NCI-H345 treated with DMSO at 0.1 percent for 48 hours (cell line): ENCODE results near the gene PI4KA.
"Not testable (repeated sequence)": the region's sequence is repeated elsewhere in the genome, so short reads cannot be mapped to it uniquely, and the experiment has no call there.

ENCODE experiments used
- DNase-seq: peaks from one replicate; lab custom pipeline; 2025; ENCODE audit not compliant: unreplicated experiment; lab: John Stamatoyannopoulos, UW

The PI4KA gene

DNA sequence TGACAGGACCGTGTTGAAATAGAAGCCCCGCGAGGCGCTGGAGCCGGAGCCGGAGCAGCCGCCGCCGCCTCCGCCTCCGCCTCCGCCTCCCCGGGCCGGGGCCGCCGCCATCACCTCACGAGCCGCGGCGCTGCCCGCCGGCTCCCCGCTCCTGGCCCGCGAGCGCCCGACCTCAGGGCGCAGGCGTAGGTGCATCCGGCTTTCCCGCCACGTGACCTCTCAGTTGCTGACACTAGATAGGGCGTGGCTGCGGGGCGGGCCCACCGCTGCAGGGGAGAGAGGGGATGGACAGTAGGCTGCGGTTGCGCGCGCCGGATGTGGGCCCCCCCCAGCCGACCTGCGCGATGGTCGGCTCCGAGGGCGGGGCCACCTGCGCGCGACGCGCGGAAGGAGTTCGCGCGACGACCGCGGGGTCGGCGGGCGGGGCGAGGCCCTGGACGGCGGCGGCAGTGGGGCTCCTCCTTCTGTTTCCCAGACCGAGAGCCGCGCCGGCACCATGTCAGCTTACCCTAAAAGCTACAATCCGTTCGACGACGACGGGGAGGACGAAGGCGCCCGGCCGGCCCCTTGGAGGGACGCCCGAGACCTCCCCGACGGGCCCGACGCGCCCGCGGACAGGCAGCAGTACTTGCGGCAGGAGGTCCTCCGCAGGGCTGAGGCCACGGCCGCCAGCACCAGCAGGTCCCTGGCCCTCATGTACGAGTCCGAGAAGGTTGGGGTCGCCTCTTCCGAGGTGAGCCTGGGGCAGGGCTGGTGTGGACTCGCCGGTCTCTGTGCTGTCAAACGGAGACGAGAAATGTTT is at the start of gene PI4KA, which contains the start of gene SNAP29:
Gene PI4KA, minus strand, starts transcription at position 197 of the 802 bp plus-strand sequence. Its CDS starts 86 bp downstream, at position 111.
Gene SNAP29, plus strand, starts transcription at position 393 of the 802 bp plus-strand sequence. Its CDS starts 104 bp downstream, at position 497.
- DNase-seq, result peak; percentile 72

- DNase-seq, result no peak
Observed at GRCh38 chr22:20906387-20906767, 47.8 kb upstream of the PI4KA start.

DNA sequence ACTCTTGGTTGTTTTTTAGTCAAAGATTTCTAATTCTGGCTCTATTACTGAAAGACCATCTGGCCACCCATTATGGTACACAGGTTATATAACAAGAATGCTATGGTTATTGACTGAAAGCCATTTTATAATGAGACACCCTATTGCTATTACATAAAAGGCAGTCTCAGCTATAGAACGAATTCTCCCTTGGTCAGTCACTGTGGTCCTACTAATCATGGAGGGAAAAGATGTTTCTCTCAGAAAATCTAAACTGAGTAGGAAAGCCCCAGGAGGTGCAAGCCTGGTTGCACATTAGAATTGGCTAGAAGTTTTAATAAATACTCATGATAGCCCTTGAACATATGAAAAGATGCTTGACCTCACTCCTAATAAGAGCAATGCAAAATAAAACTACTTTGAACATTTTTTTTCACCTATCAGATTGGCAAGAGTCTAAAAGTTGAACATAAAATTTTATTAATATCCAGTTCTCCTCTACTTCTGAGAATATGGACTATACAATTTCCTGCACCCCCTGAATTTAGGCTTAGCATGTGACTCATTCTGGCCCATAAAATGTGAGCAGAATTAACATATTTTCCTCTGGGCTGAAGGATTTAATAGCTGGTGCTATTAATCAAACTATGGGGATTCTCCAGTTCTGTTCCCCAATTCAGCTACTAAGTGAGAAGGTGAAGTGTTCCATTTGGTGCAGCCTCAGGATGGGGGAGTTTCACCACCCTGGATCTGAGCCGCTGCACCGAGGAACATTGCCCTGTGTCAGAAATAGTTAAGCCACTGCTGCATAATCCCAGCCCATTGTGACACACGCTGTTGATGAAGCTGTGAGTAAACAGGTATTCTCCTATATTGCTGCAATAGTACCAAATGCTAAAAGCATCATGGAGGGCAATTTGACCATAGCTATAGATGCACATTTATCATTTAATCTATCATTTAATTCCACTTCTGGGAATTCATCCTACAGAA is 47.1 kb upstream of the PI4KA start:
- DNase-seq, result no peak

- no peak for DNase-seq
Observed at GRCh38 chr22:20904980-20905355, 46.4 kb upstream of the PI4KA start.

GRCh38 chr22:20904008-20904979 is 45.7 kb upstream of the PI4KA start:
- DNase-seq, result no peak

DNA sequence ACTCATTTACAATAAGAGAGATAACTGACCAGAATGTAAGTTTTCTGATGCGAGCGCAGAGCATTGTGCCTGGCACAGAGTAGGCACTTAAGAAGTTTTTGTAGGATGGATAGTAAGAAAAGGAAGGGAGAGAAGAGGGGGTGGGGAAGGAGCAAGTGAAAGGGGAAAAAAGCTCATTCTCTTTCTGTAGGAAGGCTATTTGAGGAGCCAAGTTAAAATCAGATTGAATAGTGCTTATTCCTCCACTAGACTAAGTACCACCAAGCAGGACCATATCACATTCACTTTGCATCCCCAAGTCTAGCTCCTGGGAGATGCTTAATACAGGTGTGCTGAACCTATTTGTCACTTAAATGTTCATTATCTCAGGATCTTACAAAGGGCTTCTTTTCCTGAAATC is 44.5 kb upstream of the PI4KA start:
- no peak for DNase-seq

DNA sequence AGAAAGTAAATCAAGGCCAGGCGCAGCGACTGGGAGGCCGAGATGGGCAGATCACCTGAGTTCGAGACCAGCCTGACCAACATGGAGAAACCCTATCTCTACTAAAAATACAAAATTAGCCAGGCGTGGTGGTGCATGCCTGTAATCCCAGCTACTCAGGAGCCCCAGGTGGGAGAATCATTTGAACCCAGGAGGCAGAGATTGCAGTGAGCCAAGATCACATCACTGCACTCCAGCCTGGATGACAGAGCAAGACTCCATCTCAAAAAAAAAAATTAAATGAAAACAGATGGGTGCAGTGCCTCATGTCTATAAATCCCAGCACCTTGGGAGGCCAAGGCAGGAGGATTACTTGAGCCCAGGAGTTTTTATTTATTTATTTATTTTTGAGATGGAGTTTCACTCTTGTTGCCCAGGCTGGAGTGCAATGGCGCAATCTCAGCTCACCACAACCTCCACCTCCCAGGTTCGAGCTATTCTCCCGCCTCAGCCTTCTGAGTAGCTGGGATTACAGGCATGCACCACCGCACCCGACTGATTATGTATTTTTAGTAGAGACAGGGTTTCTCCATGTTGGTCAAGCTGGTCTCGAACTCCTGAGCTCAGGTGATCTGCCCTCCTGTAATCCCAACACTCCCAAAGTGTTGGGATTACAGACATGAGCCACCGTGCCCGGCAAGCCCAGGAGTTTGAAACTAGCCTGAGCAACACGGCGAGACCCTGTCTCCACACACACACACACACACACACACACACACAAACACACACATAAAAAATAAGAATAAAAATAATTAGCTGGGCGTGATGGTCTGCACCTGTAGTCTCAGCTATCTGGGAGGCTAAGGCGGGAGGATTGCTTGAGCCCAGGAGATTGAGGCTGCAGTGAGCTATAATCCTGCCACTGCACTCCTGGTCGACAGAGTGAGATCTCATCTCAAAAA is 42.8 kb upstream of the PI4KA start:
- not testable (repeated sequence) for DNase-seq

GRCh38 chr22:20899827-20900423 is 41.3 kb upstream of the PI4KA start:
- no peak for DNase-seq

DNA sequence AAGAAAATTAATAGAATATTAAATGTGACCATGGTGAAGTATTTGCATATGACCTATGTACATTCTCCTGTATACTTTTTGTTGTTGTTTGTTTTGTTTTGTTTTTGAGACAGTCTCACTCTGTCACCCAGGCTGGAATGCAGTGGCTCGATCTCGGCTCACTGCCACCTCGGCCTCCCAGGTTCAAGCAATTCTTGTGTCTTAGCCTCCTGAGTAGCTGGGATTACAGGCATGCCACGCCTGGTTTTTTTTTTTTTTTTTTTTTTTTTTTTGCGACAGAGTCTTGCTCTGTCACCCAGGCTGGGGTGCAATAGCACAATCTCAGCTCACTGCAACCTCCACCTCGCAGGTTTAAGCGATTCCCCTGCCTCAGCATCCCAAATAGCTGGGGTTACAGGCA is 39.1 kb upstream of the PI4KA start:
- DNase-seq, result not testable (repeated sequence)

DNA sequence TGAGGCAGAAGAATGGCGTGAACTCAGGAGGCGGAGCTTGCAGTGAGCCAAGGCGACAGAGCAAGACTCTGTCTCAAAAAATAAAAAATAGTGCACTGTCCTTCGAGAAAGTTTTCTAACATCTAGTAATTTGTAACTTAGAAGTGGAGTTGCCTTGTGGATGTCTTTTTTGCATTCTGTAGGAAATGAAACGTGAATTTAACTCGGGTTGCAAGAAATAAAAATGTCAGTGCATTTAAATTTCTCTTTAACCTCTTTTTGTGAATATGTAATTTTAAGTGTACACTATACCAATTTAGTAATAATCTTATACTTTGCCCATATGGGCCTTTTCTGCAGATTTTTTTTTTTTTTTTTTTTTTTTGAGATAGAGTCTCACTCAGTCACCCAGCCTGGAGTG is 32.4 kb upstream of the PI4KA start:
- no peak for DNase-seq

DNA sequence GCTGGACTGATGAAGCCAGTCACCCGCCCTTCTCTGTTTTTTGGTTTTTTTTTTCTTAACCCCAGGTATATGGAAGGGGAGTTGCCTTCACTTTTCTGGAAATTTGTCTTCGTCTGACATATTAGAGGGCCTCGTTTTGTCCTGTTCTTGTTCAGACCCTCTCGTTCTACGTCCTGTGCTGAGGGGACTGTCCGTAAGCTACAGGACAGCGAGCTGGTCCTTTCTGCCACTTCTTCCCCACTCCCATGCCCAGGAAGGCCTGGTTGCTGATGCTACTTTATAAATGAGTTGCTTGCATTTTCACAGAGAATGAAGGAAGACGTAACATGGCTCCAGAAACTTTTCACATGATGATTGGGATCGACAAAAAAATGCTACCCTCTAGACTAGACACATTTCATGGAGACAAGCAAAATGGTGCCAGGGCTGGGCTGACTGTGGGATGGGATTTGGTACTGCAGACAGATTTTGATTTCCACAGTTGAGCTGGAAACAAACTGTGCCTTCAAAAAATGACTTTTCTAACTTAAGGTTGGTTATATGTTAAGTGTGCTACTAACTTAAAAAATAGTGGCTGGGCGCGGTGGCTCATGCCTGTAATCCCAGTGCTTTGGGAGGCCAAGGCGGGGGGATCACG is 31.4 kb upstream of the PI4KA start:
- DNase-seq, result no peak

DNA sequence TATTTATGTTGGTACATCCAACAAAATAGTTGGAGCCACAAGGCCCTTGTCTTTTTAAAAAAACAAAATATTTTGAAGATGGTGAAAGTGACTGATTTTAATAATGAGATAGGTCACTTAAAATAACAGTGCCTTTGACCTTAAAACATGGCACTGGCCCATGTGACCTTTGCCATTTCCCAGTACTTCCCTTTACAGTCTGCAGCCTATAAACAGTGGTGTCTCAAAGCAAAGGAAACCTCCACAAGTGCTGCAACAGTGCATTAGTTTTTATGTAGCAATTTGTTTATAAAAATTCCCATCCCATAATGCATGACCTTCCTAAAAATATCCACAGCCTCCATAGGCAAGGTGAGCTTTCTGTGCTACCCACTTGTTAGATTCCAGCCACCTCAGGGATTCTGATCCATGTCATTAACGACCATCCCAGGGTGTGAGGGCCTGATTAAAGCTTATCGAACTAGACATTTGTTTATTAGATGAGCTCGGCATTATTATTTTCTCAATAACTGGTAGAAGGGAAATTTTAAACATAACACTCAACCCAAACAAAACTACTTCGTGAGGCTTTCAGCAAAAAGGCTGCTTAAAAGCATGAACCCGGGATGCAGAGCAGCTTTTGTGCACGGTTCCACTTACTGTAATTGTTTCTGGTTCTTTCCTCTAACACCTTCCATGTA is 30.6 kb upstream of the PI4KA start:
- DNase-seq, result no peak

GRCh38 chr22:20887375-20887774 is 28.8 kb upstream of the PI4KA start:
- no peak for DNase-seq

DNA sequence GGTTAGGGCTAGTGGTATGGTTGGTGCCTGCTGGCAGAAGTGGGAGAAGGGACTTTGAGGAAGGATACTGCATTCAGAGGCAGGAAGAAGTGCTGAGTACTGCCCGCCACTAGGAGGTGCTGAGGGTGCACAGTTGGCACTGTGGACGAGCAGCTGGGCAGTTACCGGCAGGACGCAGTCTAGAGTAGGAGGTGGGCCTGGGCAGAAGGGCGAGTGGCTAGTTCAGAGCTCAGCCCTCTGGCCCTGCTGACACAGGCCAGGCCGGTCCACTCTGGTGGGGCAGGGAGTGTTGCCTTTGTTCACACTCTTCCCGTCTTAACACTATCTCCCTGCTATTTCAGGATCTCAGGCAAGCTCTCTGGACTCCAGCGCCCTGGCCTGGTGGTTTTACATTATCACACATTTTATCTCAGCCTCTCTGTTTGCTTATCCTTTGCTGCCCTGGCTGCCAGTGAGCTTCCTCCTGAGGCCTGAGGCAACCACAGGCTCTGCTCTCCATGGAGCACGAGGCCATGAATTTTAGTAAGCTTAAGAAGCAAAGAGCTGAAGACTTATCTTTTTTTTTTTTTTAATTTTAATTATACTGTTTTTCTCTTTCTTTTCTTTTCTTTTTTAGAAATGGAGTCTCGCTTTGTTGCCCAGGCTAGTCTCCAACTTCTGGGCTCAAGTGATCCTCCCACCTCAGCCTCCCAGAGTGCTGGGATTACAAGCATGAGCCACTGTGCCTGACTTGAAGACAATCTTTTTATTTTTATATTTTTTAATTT is 27.1 kb upstream of the PI4KA start:
- DNase-seq, result peak; percentile 0

GRCh38 chr22:20885017-20885556 is 26.5 kb upstream of the PI4KA start:
- no peak for DNase-seq

DNA sequence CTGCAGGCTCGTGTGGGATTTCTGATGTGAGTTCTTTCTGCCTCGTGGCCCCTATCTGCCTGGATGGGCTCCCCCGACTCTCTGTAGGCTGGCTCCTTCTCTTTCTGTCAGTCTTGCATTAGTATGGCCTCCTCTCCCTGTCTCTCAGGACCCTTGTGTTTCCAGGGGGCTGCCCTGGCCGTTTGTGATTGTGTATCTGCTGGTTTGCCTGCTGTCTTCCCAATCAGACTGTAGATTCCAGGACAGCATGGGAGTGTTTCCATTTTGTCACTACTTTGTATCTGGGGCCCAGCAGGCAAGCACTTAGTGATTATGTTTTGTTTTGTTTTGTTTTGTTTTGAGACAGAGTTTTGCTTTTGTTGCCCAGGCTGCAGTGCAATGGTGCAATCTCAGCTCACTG is 25.8 kb upstream of the PI4KA start:
- DNase-seq, result no peak

DNA sequence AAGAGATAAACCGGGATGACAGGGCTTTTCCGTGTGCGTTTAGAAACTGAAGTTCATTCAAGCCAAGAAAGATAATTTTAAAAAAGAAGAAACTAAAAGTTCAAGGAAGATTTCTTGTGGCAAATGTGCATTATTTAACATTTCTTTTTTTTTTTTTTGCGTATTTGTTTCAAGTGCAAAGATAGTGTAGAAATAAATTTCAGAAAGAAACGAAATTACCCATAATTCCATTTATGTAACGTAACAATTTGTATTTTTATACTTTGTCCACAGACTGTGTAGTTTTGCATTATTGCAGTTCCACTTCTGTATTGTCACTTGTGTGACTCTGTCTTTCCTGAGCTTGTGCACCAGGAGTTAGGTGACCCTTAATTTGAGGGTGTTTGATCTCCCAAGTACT is 24.2 kb upstream of the PI4KA start:
- DNase-seq, result no peak
